ENCODE measurements around the gene MSH6. TPM values are rescaled to one million over a fixed set of nuclear protein-coding genes. Genes with fewer than 3 reads are reported as not detected.

Gene MSH6
- total RNA-seq, 1 donor from 2014 or later: 53.8 TPM

GRCh38 chr2:47782381-47782670 is 619 bp upstream of the MSH6 start:
- Histone ChIP-seq H3K79me2 (ENCODE audit: insufficient read depth, low read length) (peaks cover 35% of the 10 kb centered on the region), H3K9ac (ENCODE audit: low read length) (peak overlapping the region; percentile 95), H3K4me1 (ENCODE audit: insufficient read depth, low read length) (peaks cover 8% of the 10 kb centered on the region), H3K4me2 (ENCODE audit: low read length) (peak overlapping the region; percentile 88), H2AFZ (ENCODE audit: low read depth, low read length) (peak overlapping the region; percentile 87), H3K9me3 (ENCODE audit: insufficient read depth, low read depth, low read length) (no peaks in the 10 kb centered on the region), H3K36me3 (ENCODE audit: insufficient read depth, low read length) (no peaks in the 10 kb centered on the region), H3K27me3 (ENCODE audit: insufficient read depth, low read length) (no peaks in the 10 kb centered on the region), H3K4me3 (ENCODE audit: insufficient read depth, low read depth, low read length) (peak overlapping the region; percentile 90), H4K20me1 (ENCODE audit: insufficient read depth, low read length) (peaks cover 31% of the 10 kb centered on the region), H3K27ac (ENCODE audit: low read depth, low read length) (peak overlapping the region; percentile 67)
- no peaks in the 10 kb centered on the region for H3K9me3 Mint-ChIP-seq (ENCODE audit: unreplicated experiment)
- H3K4me3 Mint-ChIP-seq (ENCODE audit: unreplicated experiment): peak overlapping the region; percentile 84
- H3K27ac Mint-ChIP-seq (ENCODE audit: unreplicated experiment): peak overlapping the region; percentile 75
- no peaks in the 10 kb centered on the region for H3K27me3 Mint-ChIP-seq (ENCODE audit: low read depth, unreplicated experiment)
- H3K4me1 Mint-ChIP-seq (ENCODE audit: low read depth, unreplicated experiment): peaks cover 9% of the 10 kb centered on the region
- no peaks in the 10 kb centered on the region for H3K36me3 Mint-ChIP-seq (ENCODE audit: low read depth, unreplicated experiment)
- FAIRE-seq (no peak), DNase-seq (ENCODE audit: low read depth) (no peak)
- TF ChIP-seq EZH2 (IDR thresholded peaks at IDR 0.05; ENCODE audit: insufficient read depth, low read length) (no peak), CTCF (IDR thresholded peaks at IDR 0.05; ENCODE audit: insufficient read depth, low read depth, low read length) (no peak)

- Mint-ChIP-seq H3K9me3 (ENCODE audit: unreplicated experiment) (no peaks in the 10 kb centered on the region), H3K4me1 (ENCODE audit: low read depth, unreplicated experiment) (peaks cover 9% of the 10 kb centered on the region), H3K4me3 (ENCODE audit: unreplicated experiment) (peak overlapping the region; percentile 88), H3K36me3 (ENCODE audit: low read depth, unreplicated experiment) (no peaks in the 10 kb centered on the region), H3K27ac (ENCODE audit: unreplicated experiment) (peak overlapping the region; percentile 58), H3K27me3 (ENCODE audit: low read depth, unreplicated experiment) (no peaks in the 10 kb centered on the region)
- Histone ChIP-seq H3K4me1 (ENCODE audit: insufficient read depth, low read length) (peaks cover 8% of the 10 kb centered on the region), H3K4me3 (ENCODE audit: insufficient read depth, low read depth, low read length) (peak overlapping the region; percentile 90), H4K20me1 (ENCODE audit: insufficient read depth, low read length) (peaks cover 37% of the 10 kb centered on the region), H3K9me3 (ENCODE audit: insufficient read depth, low read depth, low read length) (no peaks in the 10 kb centered on the region), H3K27ac (ENCODE audit: low read depth, low read length) (peak overlapping the region; percentile 88), H3K36me3 (ENCODE audit: insufficient read depth, low read length) (no peaks in the 10 kb centered on the region), H3K9ac (ENCODE audit: low read length) (peak overlapping the region; percentile 95), H3K27me3 (ENCODE audit: insufficient read depth, low read length) (no peaks in the 10 kb centered on the region), H3K79me2 (ENCODE audit: insufficient read depth, low read length) (peaks cover 46% of the 10 kb centered on the region), H2AFZ (ENCODE audit: low read depth, low read length) (peak overlapping the region; percentile 95), H3K4me2 (ENCODE audit: low read length) (peak overlapping the region; percentile 88)
- DNase-seq (ENCODE audit: low read depth) (peak; percentile 27), FAIRE-seq (no peak)
- no peak for TF ChIP-seq EZH2 (IDR thresholded peaks at IDR 0.05; ENCODE audit: insufficient read depth, low read length)
- no peak for TF ChIP-seq CTCF (IDR thresholded peaks at IDR 0.05; ENCODE audit: insufficient read depth, low read depth, low read length)
Observed at GRCh38 chr2:47783486-47784351, 774 bp downstream of the MSH6 start.

GRCh38 chr2:47784352-47784851 is 1.5 kb downstream of the MSH6 start:
- Histone ChIP-seq H4K20me1 (ENCODE audit: insufficient read depth, low read length) (peaks cover 40% of the 10 kb centered on the region), H3K79me2 (ENCODE audit: insufficient read depth, low read length) (peaks cover 53% of the 10 kb centered on the region), H3K9ac (ENCODE audit: low read length) (peak overlapping the region; percentile 95), H3K27me3 (ENCODE audit: insufficient read depth, low read length) (no peaks in the 10 kb centered on the region), H3K4me2 (ENCODE audit: low read length) (peak overlapping the region; percentile 88), H3K9me3 (ENCODE audit: insufficient read depth, low read depth, low read length) (no peaks in the 10 kb centered on the region), H3K4me1 (ENCODE audit: insufficient read depth, low read length) (peaks cover 8% of the 10 kb centered on the region), H3K36me3 (ENCODE audit: insufficient read depth, low read length) (no peaks in the 10 kb centered on the region), H2AFZ (ENCODE audit: low read depth, low read length) (no peak overlapping the region), H3K4me3 (ENCODE audit: insufficient read depth, low read depth, low read length) (peak overlapping the region; percentile 74), H3K27ac (ENCODE audit: low read depth, low read length) (peak overlapping the region; percentile 47)
- Mint-ChIP-seq H3K27me3 (ENCODE audit: low read depth, unreplicated experiment) (no peaks in the 10 kb centered on the region), H3K4me1 (ENCODE audit: low read depth, unreplicated experiment) (peaks cover 9% of the 10 kb centered on the region), H3K9me3 (ENCODE audit: unreplicated experiment) (no peaks in the 10 kb centered on the region), H3K4me3 (ENCODE audit: unreplicated experiment) (peak overlapping the region; percentile 88), H3K27ac (ENCODE audit: unreplicated experiment) (peak overlapping the region; percentile 58), H3K36me3 (ENCODE audit: low read depth, unreplicated experiment) (no peaks in the 10 kb centered on the region)
- DNase-seq (ENCODE audit: low read depth) (peak; percentile 23), FAIRE-seq (no peak)
- TF ChIP-seq EZH2 (IDR thresholded peaks at IDR 0.05; ENCODE audit: insufficient read depth, low read length) (no peak), CTCF (IDR thresholded peaks at IDR 0.05; ENCODE audit: insufficient read depth, low read depth, low read length) (no peak)

Measured in astrocyte (in vitro differentiated cells and primary cell).